ENCODE measurements around the gene ATAD3C. TPM values are rescaled to one million over a fixed set of nuclear protein-coding genes. Genes with fewer than 3 reads are reported as not detected.
"Not testable (repeated sequence)": the region's sequence is repeated elsewhere in the genome, so short reads cannot be mapped to it uniquely, and the experiment has no call there.

ATAD3C gene
- total RNA-seq, 1 donor from 2014 or later = 2.4 TPM

DNA sequence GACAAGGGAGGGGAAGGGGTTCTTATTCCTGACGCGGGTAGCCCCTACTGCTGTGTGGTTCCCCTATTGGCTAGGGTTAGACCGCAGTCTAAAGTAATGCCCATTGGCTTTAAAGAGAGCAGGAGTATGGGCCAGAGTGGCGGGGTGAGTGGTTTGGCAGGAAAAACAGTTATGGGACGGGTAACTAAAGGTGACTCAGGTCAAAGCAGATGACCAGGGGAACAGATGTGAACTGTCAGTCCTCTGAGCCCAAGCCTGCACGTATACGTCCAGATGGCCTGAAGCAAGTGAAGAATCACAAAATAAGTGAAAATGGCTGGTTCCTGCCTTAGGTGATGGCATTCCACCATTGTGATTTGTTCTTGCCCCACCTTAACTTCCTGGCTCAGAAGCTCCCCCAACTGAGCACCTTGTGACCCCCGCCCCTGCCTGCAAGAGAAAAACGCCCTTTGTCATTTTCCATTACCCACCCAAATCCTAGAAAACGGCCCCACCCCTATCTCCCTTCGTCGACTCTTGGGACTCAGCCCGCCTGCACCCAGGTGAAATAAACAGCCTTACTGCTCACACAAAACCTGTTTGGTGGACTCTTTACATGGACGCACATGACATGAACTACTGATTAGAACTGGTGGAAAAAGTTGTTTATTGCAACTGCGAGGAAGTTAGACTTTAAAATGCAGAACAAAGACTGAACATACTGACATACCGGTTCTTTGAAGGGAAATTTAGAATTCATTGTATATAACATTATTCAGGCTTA lies 21.3 kb downstream of the ATAD3C start:
- no peaks in the 10 kb centered on the region for H3K36me3 Mint-ChIP-seq
- peaks cover 14% of the 10 kb centered on the region for H3K4me1 Mint-ChIP-seq (ENCODE audit: unreplicated experiment)
- TF ChIP-seq, protein P1, sequence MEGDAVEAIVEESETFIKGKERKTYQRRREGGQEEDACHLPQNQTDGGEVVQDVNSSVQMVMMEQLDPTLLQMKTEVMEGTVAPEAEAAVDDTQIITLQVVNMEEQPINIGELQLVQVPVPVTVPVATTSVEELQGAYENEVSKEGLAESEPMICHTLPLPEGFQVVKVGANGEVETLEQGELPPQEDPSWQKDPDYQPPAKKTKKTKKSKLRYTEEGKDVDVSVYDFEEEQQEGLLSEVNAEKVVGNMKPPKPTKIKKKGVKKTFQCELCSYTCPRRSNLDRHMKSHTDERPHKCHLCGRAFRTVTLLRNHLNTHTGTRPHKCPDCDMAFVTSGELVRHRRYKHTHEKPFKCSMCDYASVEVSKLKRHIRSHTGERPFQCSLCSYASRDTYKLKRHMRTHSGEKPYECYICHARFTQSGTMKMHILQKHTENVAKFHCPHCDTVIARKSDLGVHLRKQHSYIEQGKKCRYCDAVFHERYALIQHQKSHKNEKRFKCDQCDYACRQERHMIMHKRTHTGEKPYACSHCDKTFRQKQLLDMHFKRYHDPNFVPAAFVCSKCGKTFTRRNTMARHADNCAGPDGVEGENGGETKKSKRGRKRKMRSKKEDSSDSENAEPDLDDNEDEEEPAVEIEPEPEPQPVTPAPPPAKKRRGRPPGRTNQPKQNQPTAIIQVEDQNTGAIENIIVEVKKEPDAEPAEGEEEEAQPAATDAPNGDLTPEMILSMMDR (conservative IDR thresholded peaks at IDR 0.05) = no peak
- H3K4me3 Mint-ChIP-seq = peak overlapping the region; percentile 93
- H3K27me3 Mint-ChIP-seq = no peaks in the 10 kb centered on the region
- no peaks in the 10 kb centered on the region for H3K9me3 Mint-ChIP-seq
- H3K27ac Mint-ChIP-seq = peak overlapping the region; percentile 96
- DNase-seq (ENCODE audit: extremely low spot score, unreplicated experiment) = no peak

DNA sequence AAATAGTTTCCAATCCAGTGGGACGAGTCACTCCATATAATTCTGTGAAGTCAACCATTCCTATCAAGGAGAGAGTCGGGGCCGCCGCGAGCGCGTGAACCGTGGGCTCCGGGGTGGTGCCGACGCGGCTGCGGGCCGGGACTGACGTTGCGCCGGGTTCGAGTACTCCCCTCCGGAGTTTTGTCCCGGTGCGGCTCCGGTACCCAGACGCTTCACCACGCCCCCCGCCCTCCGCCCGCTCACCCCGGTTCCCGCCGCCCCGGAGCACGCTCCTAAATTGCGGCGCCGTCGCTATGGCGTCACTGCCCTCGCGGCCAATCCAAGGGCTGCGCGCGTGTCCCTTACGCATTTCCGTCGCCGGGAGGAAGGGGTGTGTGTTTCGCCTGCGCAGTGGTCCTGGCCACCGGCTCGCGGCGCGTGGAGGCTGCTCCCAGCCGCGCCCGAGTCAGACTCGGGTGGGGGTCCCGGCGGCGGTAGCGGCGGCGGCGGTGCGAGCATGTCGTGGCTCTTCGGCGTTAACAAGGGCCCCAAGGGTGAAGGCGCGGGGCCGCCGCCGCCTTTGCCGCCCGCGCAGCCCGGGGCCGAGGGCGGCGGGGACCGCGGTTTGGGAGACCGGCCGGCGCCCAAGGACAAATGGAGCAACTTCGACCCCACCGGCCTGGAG lies 22.0 kb downstream of the ATAD3C start, which contains the start of gene ATAD3B:
Gene ATAD3B (plus strand): TSS at position 377 of the 664 bp plus-strand sequence. CDS start 120 bp downstream, at position 497.
- H3K36me3 Mint-ChIP-seq = no peaks in the 10 kb centered on the region
- H3K4me1 Mint-ChIP-seq (ENCODE audit: unreplicated experiment) = peaks cover 14% of the 10 kb centered on the region
- no peaks in the 10 kb centered on the region for H3K9me3 Mint-ChIP-seq
- no peaks in the 10 kb centered on the region for H3K27me3 Mint-ChIP-seq
- TF ChIP-seq, protein P1 (conservative IDR thresholded peaks at IDR 0.05) = no peak
- peak; percentile 93 for DNase-seq (ENCODE audit: extremely low spot score, unreplicated experiment)
- H3K27ac Mint-ChIP-seq = peak within 1 kb of the TSS; percentile 96
- H3K4me3 Mint-ChIP-seq = peak within 1 kb of the TSS; percentile 93

DNA sequence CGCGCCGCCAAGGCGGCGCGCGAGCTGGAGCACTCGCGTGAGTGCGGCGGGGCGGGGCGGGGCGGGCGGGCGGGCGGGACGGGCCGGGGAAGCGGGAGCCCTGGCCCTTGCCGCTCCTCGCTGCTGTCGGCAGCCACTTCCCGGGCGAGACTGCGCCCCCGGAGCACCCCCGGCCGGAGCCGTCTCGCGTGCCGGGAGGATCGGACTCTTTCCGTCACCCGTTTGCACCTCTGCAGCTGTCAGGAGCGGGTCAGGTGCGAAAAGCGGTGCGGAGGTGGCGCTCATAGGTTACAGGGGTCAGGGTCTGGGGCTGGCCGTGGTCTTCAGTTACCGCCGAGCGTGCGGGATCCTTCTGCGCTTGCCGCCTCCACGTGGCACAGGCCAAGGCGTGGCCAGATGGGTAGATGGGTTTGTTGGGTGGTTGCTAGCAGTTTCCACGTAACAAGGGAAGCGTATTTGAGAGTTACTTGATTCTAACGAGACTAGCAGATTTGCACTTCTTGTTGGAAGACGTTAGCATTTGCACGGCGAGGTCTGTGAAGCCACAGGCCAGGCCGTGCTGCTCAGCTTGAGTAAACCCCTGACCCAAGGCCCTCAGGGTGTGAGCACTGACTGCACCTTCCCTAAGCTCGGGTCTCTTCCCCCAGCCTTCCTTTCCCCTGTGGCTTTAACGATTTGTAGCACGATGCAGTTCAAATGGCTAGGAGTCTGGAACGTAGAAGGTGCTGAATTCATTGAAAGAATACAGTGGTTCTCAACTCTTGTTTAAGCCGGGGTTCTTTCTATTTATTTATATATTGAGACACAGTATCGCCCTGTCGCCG lies 22.8 kb downstream of the ATAD3C start:
- H3K27me3 Mint-ChIP-seq; DNase-seq (ENCODE audit: extremely low spot score, unreplicated experiment); H3K9me3 Mint-ChIP-seq; H3K36me3 Mint-ChIP-seq: not testable (repeated sequence)
- peaks cover 14% of the 10 kb centered on the region for H3K4me1 Mint-ChIP-seq (ENCODE audit: unreplicated experiment)
- H3K4me3 Mint-ChIP-seq = peak overlapping the region; percentile 86
- H3K27ac Mint-ChIP-seq = peak overlapping the region; percentile 83

DNA sequence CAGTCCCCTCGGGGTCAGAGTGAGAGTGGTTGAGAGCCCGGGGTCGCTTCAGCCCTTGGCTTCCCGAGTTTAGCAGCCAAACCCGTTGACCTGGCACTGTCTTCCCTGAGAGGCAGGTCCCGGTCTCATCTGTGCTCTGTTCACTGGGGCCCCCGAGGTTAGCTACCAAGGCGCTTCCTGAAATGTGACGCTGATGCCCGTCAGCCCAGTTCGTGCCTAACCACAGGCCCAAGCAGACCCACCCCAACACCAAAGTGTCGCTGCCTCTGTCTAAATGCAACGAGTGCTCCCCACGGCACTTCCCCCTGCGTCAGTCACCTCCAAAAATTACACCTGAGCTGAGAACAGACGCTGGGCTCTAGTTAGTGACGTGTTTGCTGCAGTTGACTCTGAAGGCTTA lies 26.5 kb downstream of the ATAD3C start:
- not testable (repeated sequence) for H3K27ac Mint-ChIP-seq; DNase-seq (ENCODE audit: extremely low spot score, unreplicated experiment); H3K4me3 Mint-ChIP-seq; H3K4me1 Mint-ChIP-seq (ENCODE audit: unreplicated experiment); H3K27me3 Mint-ChIP-seq; H3K36me3 Mint-ChIP-seq; H3K9me3 Mint-ChIP-seq

DNA sequence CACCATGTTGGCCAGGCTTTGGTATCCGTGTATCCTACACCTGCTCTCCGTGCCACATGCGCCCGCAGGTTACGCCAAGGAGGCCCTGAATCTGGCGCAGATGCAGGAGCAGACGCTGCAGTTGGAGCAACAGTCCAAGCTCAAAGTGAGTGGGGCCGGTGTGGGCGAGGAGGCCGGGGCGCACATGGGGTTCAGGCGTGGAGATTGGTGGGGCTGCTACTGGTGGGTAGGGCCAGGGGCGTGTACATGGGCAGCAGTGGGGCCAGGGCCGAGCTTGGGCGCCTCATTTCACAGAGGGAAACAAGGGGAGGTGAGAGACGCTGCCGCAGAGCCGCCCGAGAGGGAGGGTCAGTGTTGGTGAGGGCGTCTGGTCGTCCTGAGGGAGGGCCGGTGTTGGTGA lies 27.7 kb downstream of the ATAD3C start:
- Mint-ChIP-seq H3K4me3 (no peak overlapping the region), H3K27me3 (no peaks in the 10 kb centered on the region), H3K27ac (no peak overlapping the region), H3K4me1 (ENCODE audit: unreplicated experiment) (no peaks in the 10 kb centered on the region), H3K36me3 (no peaks in the 10 kb centered on the region), H3K9me3 (no peaks in the 10 kb centered on the region)
- TF ChIP-seq, protein P1 (conservative IDR thresholded peaks at IDR 0.05) = no peak
- no peak for DNase-seq (ENCODE audit: extremely low spot score, unreplicated experiment)

DNA sequence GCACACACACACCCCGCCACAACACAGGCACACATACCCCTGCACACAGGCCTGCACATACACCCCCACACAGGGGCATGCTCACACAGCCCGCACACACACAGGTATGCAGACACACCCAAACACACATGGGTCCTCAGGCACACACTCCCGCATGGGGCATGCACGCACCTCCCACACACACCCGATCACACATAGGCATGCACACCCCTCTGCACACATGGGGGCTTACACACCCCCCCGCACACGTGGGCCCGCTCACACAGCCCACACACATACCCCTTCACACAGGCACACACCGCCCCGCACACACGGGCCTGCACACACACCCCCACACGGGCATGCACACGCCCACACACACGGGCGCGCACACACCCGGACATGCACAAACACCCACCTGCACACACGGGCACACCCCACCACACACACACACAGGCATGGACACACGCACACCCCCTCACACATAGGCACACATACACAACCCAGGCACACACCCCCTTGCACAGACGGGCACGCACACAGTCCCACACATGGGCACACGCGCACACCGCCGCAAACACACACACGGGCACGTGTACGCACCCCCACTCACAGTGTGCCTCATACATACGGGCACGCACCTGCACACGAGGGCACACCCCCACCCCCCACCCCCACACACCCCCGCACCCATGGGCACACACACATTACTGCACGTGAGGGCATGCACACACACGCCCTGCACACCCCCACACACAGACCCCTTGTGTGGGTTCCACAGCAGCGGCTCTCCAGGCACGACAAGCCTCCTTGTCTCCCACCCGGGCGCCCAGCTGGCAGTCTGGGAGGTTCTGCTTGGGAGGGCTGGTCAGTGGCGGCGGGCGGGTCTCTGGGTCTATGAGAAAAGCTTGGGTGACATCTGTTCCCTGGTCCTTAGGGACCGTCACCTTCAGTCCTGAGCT lies 30.3 kb downstream of the ATAD3C start:
- no peaks in the 10 kb centered on the region for H3K4me1 Mint-ChIP-seq (ENCODE audit: unreplicated experiment)
- no peaks in the 10 kb centered on the region for H3K9me3 Mint-ChIP-seq
- no peak overlapping the region for H3K4me3 Mint-ChIP-seq
- no peaks in the 10 kb centered on the region for H3K36me3 Mint-ChIP-seq
- H3K27ac Mint-ChIP-seq = peak overlapping the region; percentile 39
- no peaks in the 10 kb centered on the region for H3K27me3 Mint-ChIP-seq
- DNase-seq (ENCODE audit: extremely low spot score, unreplicated experiment) = no peak
- TF ChIP-seq, protein P1 (conservative IDR thresholded peaks at IDR 0.05) = no peak

DNA sequence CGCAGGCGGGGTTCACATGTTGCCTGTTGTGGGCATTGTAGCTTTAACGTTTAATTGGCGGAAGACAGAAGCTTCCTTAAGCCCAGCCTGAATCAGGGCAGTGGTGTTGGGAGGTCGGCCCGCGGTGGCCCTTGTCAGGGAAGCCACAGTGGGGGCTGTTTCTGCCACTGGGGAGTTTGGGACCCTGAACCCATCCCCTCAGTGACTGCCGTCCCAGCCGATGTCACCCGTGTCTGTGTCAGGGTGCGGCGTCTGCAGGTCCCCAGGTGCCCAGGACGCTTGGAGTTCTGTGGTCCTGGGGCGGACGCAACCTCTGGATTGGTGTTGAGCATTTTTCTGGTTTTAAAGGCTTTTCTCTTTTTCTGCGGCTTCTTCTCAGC lies 31.0 kb downstream of the ATAD3C start:
- H3K4me1 Mint-ChIP-seq (ENCODE audit: unreplicated experiment); H3K36me3 Mint-ChIP-seq; H3K27ac Mint-ChIP-seq; H3K4me3 Mint-ChIP-seq; DNase-seq (ENCODE audit: extremely low spot score, unreplicated experiment); H3K9me3 Mint-ChIP-seq; H3K27me3 Mint-ChIP-seq: not testable (repeated sequence)

DNA sequence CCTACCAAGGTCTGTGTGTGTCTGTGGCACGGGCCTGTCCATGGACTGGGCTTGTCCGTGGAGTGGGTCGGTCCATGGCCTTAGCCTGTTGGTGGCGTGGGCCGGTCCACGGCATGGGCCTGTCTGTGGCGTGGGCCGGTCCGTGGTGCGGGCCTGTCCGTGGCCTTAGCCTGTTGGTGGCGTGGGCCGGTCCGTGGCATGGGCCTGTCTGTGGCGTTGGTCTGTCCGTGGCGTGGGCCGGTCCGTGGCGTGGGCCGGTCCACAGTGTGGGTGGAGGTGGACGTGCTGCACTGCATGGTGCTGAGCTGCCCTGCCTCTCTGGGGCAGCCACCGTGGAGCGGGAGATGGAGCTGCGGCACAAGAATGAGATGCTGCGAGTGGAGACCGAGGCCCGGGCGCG lies 32.3 kb downstream of the ATAD3C start:
- not testable (repeated sequence) for H3K27me3 Mint-ChIP-seq; H3K27ac Mint-ChIP-seq; H3K4me1 Mint-ChIP-seq (ENCODE audit: unreplicated experiment); H3K9me3 Mint-ChIP-seq; H3K4me3 Mint-ChIP-seq; DNase-seq (ENCODE audit: extremely low spot score, unreplicated experiment); H3K36me3 Mint-ChIP-seq

Measured in type B pancreatic cell (in vitro differentiated cells).